HG03565 (cell line): ENCODE data around the gene VSIG10.
"Not testable (repeated sequence)": the region's sequence is repeated elsewhere in the genome, so short reads cannot be mapped to it uniquely, and the experiment has no call there.

Experiments
- ATAC-seq: cut with Tn5 transposase; IDR thresholded peaks from one replicate; pipeline ENCODE4 v1.9.1; 2021; ENCODE audit warnings: mild to moderate bottlenecking, moderate library complexity; ENCODE audit not compliant: unreplicated experiment

The VSIG10 gene

GRCh38 chr12:118103601-118104382 lies at the start of gene VSIG10:
Gene VSIG10, minus strand, starts transcription at chr12:118104011. Its CDS starts 340 bp downstream, at chr12:118103671.
- no peak for ATAC-seq

GRCh38 chr12:118151755-118152154 lies 47.9 kb upstream of the VSIG10 start:
- no peak for ATAC-seq

GRCh38 chr12:118150625-118151024 lies 46.8 kb upstream of the VSIG10 start:
- no peak for ATAC-seq

GRCh38 chr12:118148287-118148686 lies 44.5 kb upstream of the VSIG10 start:
- no peak for ATAC-seq

GRCh38 chr12:118145798-118146156 lies 42.0 kb upstream of the VSIG10 start:
- ATAC-seq = no peak

GRCh38 chr12:118145113-118145797 lies 41.4 kb upstream of the VSIG10 start:
- ATAC-seq = no peak

GRCh38 chr12:118144499-118144898 lies 40.7 kb upstream of the VSIG10 start:
- ATAC-seq = no peak

- ATAC-seq = no peak
Observed at GRCh38 chr12:118140825-118141224, 37.0 kb upstream of the VSIG10 start.

- ATAC-seq = no peak
Observed at GRCh38 chr12:118137148-118137678, 33.4 kb upstream of the VSIG10 start.

- peak; percentile 32 for ATAC-seq
Observed at GRCh38 chr12:118136559-118137003, 32.8 kb upstream of the VSIG10 start.

- peak; percentile 86 for ATAC-seq
Observed at GRCh38 chr12:118135788-118136558, 32.2 kb upstream of the VSIG10 start, which contains the start of gene PEBP1. Gene PEBP1, plus strand, starts transcription at chr12:118136124. Its CDS starts 86 bp downstream, at chr12:118136210.

GRCh38 chr12:118129436-118129835 lies 25.6 kb upstream of the VSIG10 start:
- not testable (repeated sequence) for ATAC-seq

GRCh38 chr12:118127867-118128266 lies 24.1 kb upstream of the VSIG10 start:
- no peak for ATAC-seq

- ATAC-seq = no peak
Observed at GRCh38 chr12:118126119-118126757, 22.4 kb upstream of the VSIG10 start.

GRCh38 chr12:118125743-118126118 lies 21.9 kb upstream of the VSIG10 start:
- ATAC-seq = no peak

- no peak for ATAC-seq
Observed at GRCh38 chr12:118124333-118124874, 20.6 kb upstream of the VSIG10 start.

GRCh38 chr12:118122264-118122663 lies 18.5 kb upstream of the VSIG10 start:
- no peak for ATAC-seq

GRCh38 chr12:118120579-118121363 lies 17.0 kb upstream of the VSIG10 start:
- no peak for ATAC-seq

GRCh38 chr12:118119449-118119879 lies 15.7 kb upstream of the VSIG10 start:
- no peak for ATAC-seq

GRCh38 chr12:118109088-118109487 lies 5.3 kb upstream of the VSIG10 start:
- ATAC-seq = no peak
